ENCODE measurements around the gene ASPSCR1.

DNA sequence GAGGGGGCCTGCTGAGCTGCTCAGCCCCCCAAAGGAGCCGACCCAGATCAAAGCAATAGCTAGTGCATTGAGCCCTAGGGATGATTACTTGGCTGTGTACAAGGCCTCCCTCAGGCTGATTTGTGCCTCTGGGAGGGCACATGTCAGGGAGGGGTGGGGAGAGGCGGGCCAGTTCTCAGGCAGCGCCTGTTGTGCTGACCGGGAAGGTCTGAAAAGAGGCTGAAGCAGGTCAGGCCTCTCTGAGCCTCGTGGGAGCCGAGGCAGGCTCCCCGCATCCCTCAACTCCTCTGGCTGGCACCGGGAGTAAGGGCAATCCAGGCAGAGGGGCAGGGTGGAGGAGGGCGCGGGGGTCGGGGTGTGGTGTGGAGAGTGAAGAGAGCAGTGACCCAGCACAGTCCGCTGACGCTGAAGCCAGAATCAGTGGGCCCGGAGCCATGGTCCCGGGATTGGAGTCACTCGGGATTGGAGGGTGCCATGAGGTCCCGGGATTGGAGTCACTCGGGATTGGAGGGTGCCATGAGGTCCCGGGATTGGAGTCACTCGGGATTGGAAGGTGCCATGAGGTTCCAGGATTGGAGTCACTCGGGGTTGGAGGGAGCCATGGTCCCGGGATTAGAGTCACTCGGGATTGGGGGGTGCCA lies 57.1 kb downstream of the ASPSCR1 start:
- TF ChIP-seq, protein P1, sequence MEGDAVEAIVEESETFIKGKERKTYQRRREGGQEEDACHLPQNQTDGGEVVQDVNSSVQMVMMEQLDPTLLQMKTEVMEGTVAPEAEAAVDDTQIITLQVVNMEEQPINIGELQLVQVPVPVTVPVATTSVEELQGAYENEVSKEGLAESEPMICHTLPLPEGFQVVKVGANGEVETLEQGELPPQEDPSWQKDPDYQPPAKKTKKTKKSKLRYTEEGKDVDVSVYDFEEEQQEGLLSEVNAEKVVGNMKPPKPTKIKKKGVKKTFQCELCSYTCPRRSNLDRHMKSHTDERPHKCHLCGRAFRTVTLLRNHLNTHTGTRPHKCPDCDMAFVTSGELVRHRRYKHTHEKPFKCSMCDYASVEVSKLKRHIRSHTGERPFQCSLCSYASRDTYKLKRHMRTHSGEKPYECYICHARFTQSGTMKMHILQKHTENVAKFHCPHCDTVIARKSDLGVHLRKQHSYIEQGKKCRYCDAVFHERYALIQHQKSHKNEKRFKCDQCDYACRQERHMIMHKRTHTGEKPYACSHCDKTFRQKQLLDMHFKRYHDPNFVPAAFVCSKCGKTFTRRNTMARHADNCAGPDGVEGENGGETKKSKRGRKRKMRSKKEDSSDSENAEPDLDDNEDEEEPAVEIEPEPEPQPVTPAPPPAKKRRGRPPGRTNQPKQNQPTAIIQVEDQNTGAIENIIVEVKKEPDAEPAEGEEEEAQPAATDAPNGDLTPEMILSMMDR (IDR thresholded peaks at IDR 0.05 in 8 of 11, conservative IDR thresholded peaks at IDR 0.05 in 3 of 11) = no peak
- TF ChIP-seq POLR2A (IDR thresholded peaks at IDR 0.05) (no peak), POLR2AphosphoS5 (IDR thresholded peaks at IDR 0.05) (no peak)

Data from spleen (tissue), 7 donors.